Body of pancreas (tissue), 4 donors: Measurements from ENCODE around the gene SPATS2L.

Source experiments
- POLR2A ChIP-seq, 3 donors: fragments of 450-650 bp; IDR thresholded peaks; one replicate each; pipeline ENCODE4 v1.6.1; 2016; ENCODE audit warnings: antibody characterized with exemption in 3 of 3, mild to moderate bottlenecking in 2 of 3
- TF ChIP-seq, protein P1 (sequence below), 7 experiments: fragments of 450-650 bp in 4 of 7; fragments of 200-600 bp in 3 of 7; sonication (generic) in 3 of 7; IDR thresholded peaks; one replicate each; pipeline ENCODE4 v1.5.1; 2016 to 2019; ENCODE audit warnings: antibody characterized with exemption in 7 of 7

GRCh38 chr2:200306931-200307723, 634 bp downstream of the SPATS2L start:
- TF ChIP-seq, protein P1, sequence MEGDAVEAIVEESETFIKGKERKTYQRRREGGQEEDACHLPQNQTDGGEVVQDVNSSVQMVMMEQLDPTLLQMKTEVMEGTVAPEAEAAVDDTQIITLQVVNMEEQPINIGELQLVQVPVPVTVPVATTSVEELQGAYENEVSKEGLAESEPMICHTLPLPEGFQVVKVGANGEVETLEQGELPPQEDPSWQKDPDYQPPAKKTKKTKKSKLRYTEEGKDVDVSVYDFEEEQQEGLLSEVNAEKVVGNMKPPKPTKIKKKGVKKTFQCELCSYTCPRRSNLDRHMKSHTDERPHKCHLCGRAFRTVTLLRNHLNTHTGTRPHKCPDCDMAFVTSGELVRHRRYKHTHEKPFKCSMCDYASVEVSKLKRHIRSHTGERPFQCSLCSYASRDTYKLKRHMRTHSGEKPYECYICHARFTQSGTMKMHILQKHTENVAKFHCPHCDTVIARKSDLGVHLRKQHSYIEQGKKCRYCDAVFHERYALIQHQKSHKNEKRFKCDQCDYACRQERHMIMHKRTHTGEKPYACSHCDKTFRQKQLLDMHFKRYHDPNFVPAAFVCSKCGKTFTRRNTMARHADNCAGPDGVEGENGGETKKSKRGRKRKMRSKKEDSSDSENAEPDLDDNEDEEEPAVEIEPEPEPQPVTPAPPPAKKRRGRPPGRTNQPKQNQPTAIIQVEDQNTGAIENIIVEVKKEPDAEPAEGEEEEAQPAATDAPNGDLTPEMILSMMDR (IDR thresholded peaks at IDR 0.05), result peak in 1 of 7 experiments; percentile 0
- peak in 2 of 3 donors; percentile 41 to 42 for TF ChIP-seq POLR2A (IDR thresholded peaks at IDR 0.05)
